Trophoblast cell (in vitro differentiated cells and primary cell): ENCODE results near the gene ALPI.
A peak's percentile ranks its signal among the peaks of the same experiment; 100 is the strongest.

Experiments
- DNase-seq, 2 donors: peaks; one replicate each; pipeline ENCODE4 v3.0.0-alpha.2; 2016
- H2AFZ ChIP-seq: 2 replicates; pipeline ENCODE4 v1.6.1; 2013; ENCODE audit warnings: low read length, moderate library complexity, mild to moderate bottlenecking; ENCODE audit not compliant: insufficient read depth, poor library complexity
- H2AK5ac ChIP-seq: 2 replicates; pipeline ENCODE4 v1.6.1; 2013; ENCODE audit warnings: mild to moderate bottlenecking, low read length
- H2BK120ac ChIP-seq: 2 replicates; pipeline ENCODE4 v1.6.1; 2013; ENCODE audit warnings: low read length, mild to moderate bottlenecking, moderate library complexity; ENCODE audit not compliant: insufficient read depth, poor library complexity
- H2BK12ac ChIP-seq: 2 replicates; pipeline ENCODE4 v1.6.1; 2013; ENCODE audit warnings: mild to moderate bottlenecking, low read length, moderate library complexity
- H2BK5ac ChIP-seq: 2 replicates; pipeline ENCODE4 v1.6.1; 2013; ENCODE audit warnings: low read length, low read depth, moderate library complexity, mild to moderate bottlenecking; ENCODE audit not compliant: poor library complexity
- H3K14ac ChIP-seq: 2 replicates; pipeline ENCODE4 v1.6.1; 2013; ENCODE audit warnings: mild to moderate bottlenecking, low read length
- H3K18ac ChIP-seq: 2 replicates; pipeline ENCODE4 v1.6.1; 2013; ENCODE audit warnings: mild to moderate bottlenecking, low read length
- H3K23ac ChIP-seq: 2 replicates; pipeline ENCODE4 v1.6.1; 2013; ENCODE audit warnings: low read length
- H3K27ac ChIP-seq: 2 replicates; pipeline ENCODE4 v1.5.1; 2013; ENCODE audit warnings: low read depth, mild to moderate bottlenecking, inconsistent platforms, low read length, moderate library complexity
- H3K27me3 ChIP-seq: 2 replicates; pipeline ENCODE4 v1.6.1; 2013; ENCODE audit warnings: inconsistent platforms, mild to moderate bottlenecking, low read length, moderate library complexity; ENCODE audit not compliant: insufficient read depth
- H3K36me3 ChIP-seq, 2 experiments: 1 replicate in 1 of 2; 2 replicates in 1 of 2; pipeline ENCODE4 v1.6.1; 2013; ENCODE audit warnings: low read length in 2 of 2, mild to moderate bottlenecking in 2 of 2, moderate library complexity in 1 of 2; ENCODE audit not compliant: insufficient read depth in 2 of 2, control insufficient read depth in 1 of 2
- H3K4ac ChIP-seq: 2 replicates; pipeline ENCODE4 v1.6.1; 2013; ENCODE audit warnings: low read depth, mild to moderate bottlenecking, low read length, moderate library complexity
- H3K4me1 ChIP-seq, 2 experiments: 1 replicate in 1 of 2; 2 replicates in 1 of 2; pipeline ENCODE4 v1.6.1; 2013; ENCODE audit warnings: low read length in 2 of 2, mild to moderate bottlenecking in 2 of 2, moderate library complexity in 1 of 2; ENCODE audit not compliant: insufficient read depth in 2 of 2, control insufficient read depth in 1 of 2
- H3K4me2 ChIP-seq: 2 replicates; pipeline ENCODE4 v1.6.1; 2013; ENCODE audit warnings: inconsistent platforms, mild to moderate bottlenecking, low read length, moderate library complexity
- H3K4me3 ChIP-seq: 2 replicates; pipeline ENCODE4 v1.5.1; 2013; ENCODE audit warnings: mild to moderate bottlenecking, low read depth, low read length, inconsistent platforms
- H3K79me1 ChIP-seq: one replicate; pipeline ENCODE4 v1.6.1; 2013; ENCODE audit warnings: low read length
- H3K79me2 ChIP-seq: 2 replicates; pipeline ENCODE4 v1.6.1; 2013; ENCODE audit warnings: low read length, mild to moderate bottlenecking; ENCODE audit not compliant: control insufficient read depth, insufficient read depth, poor library complexity
- H3K9ac ChIP-seq: 2 replicates; pipeline ENCODE4 v1.6.1; 2013; ENCODE audit warnings: mild to moderate bottlenecking, low read length
- H3K9me3 ChIP-seq: 2 replicates; pipeline ENCODE4 v1.6.1; 2013; ENCODE audit warnings: low read depth, mild to moderate bottlenecking, control low read depth, inconsistent platforms, low read length; ENCODE audit not compliant: insufficient read depth
- H4K12ac ChIP-seq: 2 replicates; pipeline ENCODE4 v1.6.1; 2013; ENCODE audit warnings: low read depth, mild to moderate bottlenecking, low read length, moderate library complexity
- H4K8ac ChIP-seq: 2 replicates; pipeline ENCODE4 v1.6.1; 2013; ENCODE audit warnings: low read depth, mild to moderate bottlenecking, low read length, moderate library complexity
- H4K91ac ChIP-seq: one replicate; pipeline ENCODE4 v1.6.1; 2013; ENCODE audit warnings: low read depth, mild to moderate bottlenecking, low read length, moderate library complexity
- WGBS: extraction: QIAGEN DNeasy Blood & Tissue Kit; methylation state at CpG from one replicate; pipeline ENCODE4 v1.1.7; 2013; ENCODE audit warnings: missing lambda C conversion rate; ENCODE audit not compliant: insufficient read length, insufficient coverage; ENCODE audit errors: extremely low coverage; 5-methylcytosine and 5-hydroxymethylcytosine counted together

ALPI gene

DNA sequence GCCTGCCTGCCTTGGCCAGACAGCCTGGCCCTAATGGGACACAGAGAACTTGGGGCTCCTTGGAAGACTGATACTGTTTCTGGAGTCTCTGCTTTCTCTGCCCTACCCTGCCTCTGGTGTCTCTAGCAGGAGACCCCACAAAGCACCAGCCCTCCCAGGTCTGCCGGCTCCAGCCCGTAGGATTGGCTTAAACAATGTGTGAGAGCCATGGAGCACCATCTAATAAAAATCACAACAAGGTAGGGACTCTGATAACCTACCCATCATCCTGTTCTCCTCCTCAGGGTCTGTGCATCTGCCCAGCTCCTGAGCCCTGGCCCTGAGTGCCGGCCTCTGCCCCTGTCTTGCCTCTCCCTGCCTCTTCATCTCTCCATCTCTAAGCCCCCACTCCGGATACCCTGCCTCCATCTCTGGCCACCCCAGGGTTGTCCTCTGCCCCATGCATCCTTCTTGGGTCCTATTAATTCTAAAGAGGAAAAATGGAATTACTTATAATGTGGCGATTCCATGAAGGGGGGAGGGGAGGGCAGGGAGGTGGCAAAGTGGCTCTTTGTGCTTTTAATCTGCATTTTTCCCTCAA, 32.9 kb downstream of the ALPI start:
- no peak overlapping the region for H3K4ac ChIP-seq
- no peaks in the 10 kb centered on the region for H3K79me1 ChIP-seq
- H3K4me3 ChIP-seq = no peak overlapping the region
- H2AK5ac ChIP-seq = no peak overlapping the region
- no CpG with 5 or more reads among the region's 5 CpGs for WGBS
- H3K14ac ChIP-seq = no peak overlapping the region
- no peak overlapping the region for H2AFZ ChIP-seq
- no peak overlapping the region for H3K18ac ChIP-seq
- no peak overlapping the region for H3K27ac ChIP-seq
- no peak overlapping the region for H3K4me2 ChIP-seq
- no peak overlapping the region for H3K23ac ChIP-seq
- no peak overlapping the region for H4K8ac ChIP-seq
- H3K9me3 ChIP-seq = peaks cover 24% of the 10 kb centered on the region
- no peak overlapping the region for H4K12ac ChIP-seq
- no peak overlapping the region for H2BK5ac ChIP-seq
- H2BK120ac ChIP-seq = no peak overlapping the region
- no peaks in the 10 kb centered on the region for H3K36me3 ChIP-seq
- H3K27me3 ChIP-seq = peaks cover 54% of the 10 kb centered on the region
- peaks cover 0 to 5% of the 10 kb centered on the region in 2 experiments for H3K4me1 ChIP-seq
- H4K91ac ChIP-seq = no peak overlapping the region
- no peak overlapping the region for H3K9ac ChIP-seq
- H2BK12ac ChIP-seq = no peak overlapping the region
- no peaks in the 10 kb centered on the region for H3K79me2 ChIP-seq
- DNase-seq = no peak

DNA sequence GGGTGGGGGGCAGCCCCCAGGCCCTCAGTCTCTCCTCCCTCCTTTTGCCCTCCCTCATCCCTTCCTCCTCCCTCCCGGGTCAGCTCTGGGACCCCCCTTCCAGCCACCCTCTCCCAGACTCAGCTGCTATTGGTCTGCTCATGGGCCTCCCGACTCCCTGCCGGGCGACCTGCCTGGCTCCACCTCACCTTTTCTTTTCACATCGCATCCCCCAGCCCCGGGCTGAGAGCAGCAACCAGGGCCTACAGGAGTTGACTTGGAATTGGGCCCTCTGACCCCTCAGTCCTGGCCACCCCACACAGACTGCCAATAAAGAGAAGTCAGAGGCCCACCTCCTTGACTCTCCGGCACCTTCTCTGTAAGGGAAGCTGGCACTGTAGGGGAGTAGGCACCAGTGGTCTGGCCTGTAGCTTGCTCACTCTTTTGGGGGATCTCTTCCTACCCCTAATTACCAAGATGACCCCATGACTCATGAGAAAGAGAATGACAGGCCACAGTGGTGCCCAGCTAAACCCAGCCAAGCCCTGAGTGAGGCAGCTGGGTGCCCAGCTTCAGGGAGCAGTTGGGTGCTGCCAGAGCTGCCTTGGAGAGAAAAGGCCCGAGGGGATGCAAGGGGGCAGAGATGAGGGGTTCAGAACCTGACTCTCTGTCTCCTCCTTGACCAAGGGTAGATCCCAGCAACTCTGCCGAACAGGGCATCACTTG, 33.7 kb downstream of the ALPI start:
- no peak overlapping the region for H2AFZ ChIP-seq
- no peak overlapping the region for H2AK5ac ChIP-seq
- H3K4me1 ChIP-seq = peaks cover 0 to 5% of the 10 kb centered on the region in 2 experiments
- H4K91ac ChIP-seq = no peak overlapping the region
- no peaks in the 10 kb centered on the region for H3K79me2 ChIP-seq
- H3K18ac ChIP-seq = no peak overlapping the region
- no peak overlapping the region for H3K4me2 ChIP-seq
- no peaks in the 10 kb centered on the region for H3K79me1 ChIP-seq
- no peak overlapping the region for H2BK5ac ChIP-seq
- no peak for DNase-seq
- H3K14ac ChIP-seq = no peak overlapping the region
- WGBS = no CpG with 5 or more reads among the region's 9 CpGs
- no peak overlapping the region for H3K4me3 ChIP-seq
- H2BK120ac ChIP-seq = no peak overlapping the region
- no peaks in the 10 kb centered on the region for H3K36me3 ChIP-seq
- no peak overlapping the region for H4K12ac ChIP-seq
- H3K23ac ChIP-seq = no peak overlapping the region
- H4K8ac ChIP-seq = no peak overlapping the region
- no peak overlapping the region for H2BK12ac ChIP-seq
- no peak overlapping the region for H3K27ac ChIP-seq
- peaks cover 45% of the 10 kb centered on the region for H3K27me3 ChIP-seq
- no peak overlapping the region for H3K4ac ChIP-seq
- H3K9me3 ChIP-seq = peaks cover 21% of the 10 kb centered on the region
- no peak overlapping the region for H3K9ac ChIP-seq

DNA sequence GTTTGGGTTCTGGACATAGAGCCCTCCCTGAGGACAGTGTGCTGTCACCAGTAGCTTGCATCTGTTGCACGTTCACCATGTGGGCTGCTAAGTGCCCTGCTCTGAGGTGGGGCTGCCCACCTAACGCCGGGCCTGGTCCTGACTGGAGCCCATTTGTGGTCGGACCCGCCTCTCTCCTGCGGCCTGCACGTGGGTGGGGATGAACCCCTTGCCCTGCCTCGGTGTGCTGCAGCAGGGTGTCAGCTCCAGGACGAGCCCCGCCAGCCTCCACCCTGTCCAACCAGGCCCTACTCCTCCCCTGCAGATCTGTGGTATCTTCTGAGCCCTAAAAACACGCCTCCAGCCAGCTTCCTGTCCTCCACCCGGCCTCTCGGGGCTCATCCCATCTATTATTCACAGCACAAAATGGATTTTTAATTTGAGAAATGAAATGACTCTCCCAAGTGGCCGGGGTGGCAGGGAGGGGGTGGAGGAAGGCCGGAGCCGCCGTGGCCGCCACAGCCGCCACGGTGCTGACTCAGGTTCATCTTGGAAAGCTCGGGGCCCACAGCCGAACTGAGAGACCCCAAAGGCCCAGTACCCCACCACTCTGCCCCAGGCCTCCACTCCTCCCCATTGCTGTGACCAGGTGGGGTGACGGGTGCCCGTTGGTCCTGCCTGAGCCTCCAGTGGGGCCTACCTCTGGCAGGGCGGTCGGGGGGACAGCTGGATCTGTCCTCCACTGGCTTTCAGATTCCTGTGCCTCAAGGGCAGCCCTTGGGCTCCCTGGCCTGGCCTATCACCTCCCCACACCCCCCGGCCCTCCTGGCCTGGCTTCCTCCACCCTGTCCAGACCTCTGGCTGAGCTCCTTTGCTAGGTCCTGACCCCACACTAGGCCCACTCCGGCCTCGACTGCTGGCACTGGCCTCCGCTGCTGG, 34.5 kb downstream of the ALPI start:
- Histone ChIP-seq H2BK5ac (no peak overlapping the region), H3K23ac (no peak overlapping the region), H3K79me2 (no peaks in the 10 kb centered on the region)

DNA sequence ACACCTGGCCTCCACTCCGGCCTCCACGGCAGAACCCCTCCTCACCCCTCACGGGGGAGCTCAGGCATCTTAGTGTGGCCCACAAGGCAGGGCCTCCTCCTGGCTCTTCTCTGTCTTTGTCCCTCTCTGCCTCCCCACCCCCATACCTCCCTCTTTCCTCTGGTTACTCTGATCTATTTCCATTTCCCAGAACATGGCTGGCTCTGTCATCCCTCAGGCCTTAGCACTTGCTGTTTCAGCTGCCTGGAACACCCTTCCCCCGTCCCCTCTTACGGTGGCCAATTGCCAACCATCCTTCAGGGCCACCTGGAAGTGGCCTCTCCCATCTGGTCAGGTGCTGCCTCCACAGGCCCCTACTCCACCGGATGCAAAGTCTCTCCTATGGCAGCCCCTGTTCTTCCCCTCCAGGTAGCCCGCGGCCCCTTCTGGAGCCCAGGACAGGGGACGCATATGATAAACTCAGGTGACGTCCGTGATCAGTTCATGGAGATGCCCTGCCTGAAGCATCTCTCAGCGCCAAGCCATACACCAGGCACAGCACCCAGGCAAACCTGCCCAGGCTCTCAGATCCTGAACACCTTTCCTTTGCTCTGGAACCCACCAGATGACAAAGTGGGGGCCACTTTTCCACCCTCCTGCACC, 35.3 kb downstream of the ALPI start:
- H3K27ac ChIP-seq = no peak overlapping the region
- H3K9me3 ChIP-seq = peaks cover 8% of the 10 kb centered on the region
- H2AFZ ChIP-seq = no peak overlapping the region
- H3K18ac ChIP-seq = no peak overlapping the region
- H3K79me1 ChIP-seq = no peaks in the 10 kb centered on the region
- no peak overlapping the region for H2AK5ac ChIP-seq
- H4K91ac ChIP-seq = no peak overlapping the region
- H3K4me1 ChIP-seq = peaks cover 0 to 2% of the 10 kb centered on the region in 2 experiments
- peak overlapping the region; percentile 5 for H3K4me3 ChIP-seq
- H3K79me2 ChIP-seq = no peaks in the 10 kb centered on the region
- no peak overlapping the region for H2BK12ac ChIP-seq
- no peak overlapping the region for H3K9ac ChIP-seq
- no peak overlapping the region for H3K23ac ChIP-seq
- no peak overlapping the region for H2BK5ac ChIP-seq
- H3K4ac ChIP-seq = no peak overlapping the region
- H3K36me3 ChIP-seq = no peaks in the 10 kb centered on the region
- no peak overlapping the region for H3K4me2 ChIP-seq
- H3K27me3 ChIP-seq = peaks cover 30% of the 10 kb centered on the region
- WGBS = no CpG with 5 or more reads among the region's 12 CpGs
- no peak overlapping the region for H2BK120ac ChIP-seq
- no peak overlapping the region for H4K8ac ChIP-seq
- H4K12ac ChIP-seq = no peak overlapping the region
- DNase-seq = no peak
- no peak overlapping the region for H3K14ac ChIP-seq

More for the DNA sequence above, 34.5 kb downstream of the ALPI start:
- Histone ChIP-seq H4K12ac (no peak overlapping the region), H3K18ac (no peak overlapping the region), H3K27ac (no peak overlapping the region), H3K9me3 (peaks cover 14% of the 10 kb centered on the region), H2BK120ac (no peak overlapping the region), H2AFZ (no peak overlapping the region), H3K14ac (no peak overlapping the region), H3K4me2 (no peak overlapping the region), H2AK5ac (no peak overlapping the region), H3K4ac (no peak overlapping the region), H4K8ac (no peak overlapping the region), H3K9ac (no peak overlapping the region), H3K79me1 (no peaks in the 10 kb centered on the region), H2BK12ac (no peak overlapping the region), H3K4me3 (peak overlapping the region; percentile 5), H3K36me3 (no peaks in the 10 kb centered on the region), H3K4me1 (peaks cover 0 to 5% of the 10 kb centered on the region in 2 experiments), H3K27me3 (peaks cover 37% of the 10 kb centered on the region), H4K91ac (no peak overlapping the region)
- no CpG with 5 or more reads among the region's 30 CpGs for WGBS
- DNase-seq = no peak
